SU-DHL-6 (cell line): Measurements from ENCODE around the gene PLEKHM2.

Experiments
- CTCF ChIP-seq: fragments of 200-600 bp; sonication (generic); IDR thresholded peaks from one replicate; pipeline ENCODE4 v1.5.1; 2017; ENCODE audit warnings: antibody characterized with exemption, mild to moderate bottlenecking, low read length, moderate library complexity; ENCODE audit not compliant: insufficient read depth, poor library complexity, severe bottlenecking
- EZH2phosphoT487 ChIP-seq: fragments of 200-600 bp; sonication (generic), shearing (Covaris generic); conservative IDR thresholded peaks from 2 replicates; pipeline ENCODE4 v1.6.1; 2018; ENCODE audit warnings: mild to moderate bottlenecking, antibody characterized with exemption, low read length, moderate library complexity, mixed read lengths

GRCh38 chr1:15656464-15656863 lies 27.7 kb upstream of the PLEKHM2 start:
- no peak for TF ChIP-seq CTCF
- TF ChIP-seq EZH2phosphoT487 = no peak
